PC-3 (cell line): ENCODE data around the gene AMER2.

Experiments used
- EZH2 ChIP-seq: fragments of 300-600 bp; sonication (generic); IDR thresholded peaks from one replicate; pipeline ENCODE4 v1.6.1; 2017; ENCODE audit warnings: antibody characterized with exemption, mild to moderate bottlenecking, low read length; ENCODE audit not compliant: unreplicated experiment
- EZH2phosphoT487 ChIP-seq: fragments of 300-600 bp; sonication (generic); IDR thresholded peaks from 2 replicates; pipeline ENCODE4 v1.6.1; 2018; ENCODE audit warnings: mild to moderate bottlenecking, antibody characterized with exemption, low read length, borderline replicate concordance
- TF ChIP-seq, protein P1 (sequence below): fragments of 300-600 bp; sonication (generic); conservative IDR thresholded peaks from 2 replicates; pipeline ENCODE4 v1.5.1; 2017; ENCODE audit warnings: antibody characterized with exemption, low read depth, mild to moderate bottlenecking, low read length

DNA sequence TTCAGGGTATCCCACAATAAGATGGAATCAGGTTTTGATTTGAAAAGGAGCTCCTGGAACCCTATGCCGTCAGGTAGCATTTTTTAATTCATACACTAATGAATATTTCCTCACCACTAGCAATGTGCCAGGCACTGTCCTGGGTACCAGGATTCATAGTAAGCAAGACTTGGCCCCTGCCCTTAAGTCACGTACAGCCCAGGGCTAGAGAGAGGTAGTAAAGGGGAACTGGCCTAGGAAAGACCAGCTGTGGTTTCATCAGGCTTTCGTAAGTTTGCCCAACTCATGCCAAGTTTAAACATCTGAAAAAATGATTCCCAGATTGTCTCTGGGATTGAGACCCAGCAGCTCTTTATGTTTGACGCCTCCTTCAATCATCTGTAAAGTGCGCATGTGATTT, 45.9 kb upstream of the AMER2 start:
- TF ChIP-seq EZH2 (no peak), EZH2phosphoT487 (no peak)
- TF ChIP-seq, protein P1, sequence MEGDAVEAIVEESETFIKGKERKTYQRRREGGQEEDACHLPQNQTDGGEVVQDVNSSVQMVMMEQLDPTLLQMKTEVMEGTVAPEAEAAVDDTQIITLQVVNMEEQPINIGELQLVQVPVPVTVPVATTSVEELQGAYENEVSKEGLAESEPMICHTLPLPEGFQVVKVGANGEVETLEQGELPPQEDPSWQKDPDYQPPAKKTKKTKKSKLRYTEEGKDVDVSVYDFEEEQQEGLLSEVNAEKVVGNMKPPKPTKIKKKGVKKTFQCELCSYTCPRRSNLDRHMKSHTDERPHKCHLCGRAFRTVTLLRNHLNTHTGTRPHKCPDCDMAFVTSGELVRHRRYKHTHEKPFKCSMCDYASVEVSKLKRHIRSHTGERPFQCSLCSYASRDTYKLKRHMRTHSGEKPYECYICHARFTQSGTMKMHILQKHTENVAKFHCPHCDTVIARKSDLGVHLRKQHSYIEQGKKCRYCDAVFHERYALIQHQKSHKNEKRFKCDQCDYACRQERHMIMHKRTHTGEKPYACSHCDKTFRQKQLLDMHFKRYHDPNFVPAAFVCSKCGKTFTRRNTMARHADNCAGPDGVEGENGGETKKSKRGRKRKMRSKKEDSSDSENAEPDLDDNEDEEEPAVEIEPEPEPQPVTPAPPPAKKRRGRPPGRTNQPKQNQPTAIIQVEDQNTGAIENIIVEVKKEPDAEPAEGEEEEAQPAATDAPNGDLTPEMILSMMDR = no peak
